ENCODE results near the gene HDAC11.

GRCh38 chr3:13507247-13507569 is 27.1 kb downstream of the HDAC11 start:
- no peak for TF ChIP-seq YY1 (IDR thresholded peaks at IDR 0.05; ENCODE audit: low read depth)
- no peak for TF ChIP-seq MAX (IDR thresholded peaks at IDR 0.05)
- no peak for TF ChIP-seq TEAD4 (IDR thresholded peaks at IDR 0.05)
- no peak for TF ChIP-seq CREB1 (IDR thresholded peaks at IDR 0.05; ENCODE audit: low read depth)
- TF ChIP-seq NFIC (IDR thresholded peaks at IDR 0.05), result no peak
- no peak for TF ChIP-seq RAD21 (IDR thresholded peaks at IDR 0.05; ENCODE audit: low read depth)
- no peak for TF ChIP-seq EGR1 (IDR thresholded peaks at IDR 0.05)
- TF ChIP-seq REST (IDR thresholded peaks at IDR 0.05; ENCODE audit: low read depth), result no peak
- no peak for TF ChIP-seq EP300 (IDR thresholded peaks at IDR 0.05; ENCODE audit: borderline replicate concordance)
- no peak for TF ChIP-seq TCF12 (IDR thresholded peaks at IDR 0.05; ENCODE audit: low read depth)
- no peak for TF ChIP-seq ZBTB7A (IDR thresholded peaks at IDR 0.05; ENCODE audit: low read depth)
- no peak for TF ChIP-seq CEBPB (IDR thresholded peaks at IDR 0.05)
- TF ChIP-seq TAF1 (IDR thresholded peaks at IDR 0.05; ENCODE audit: low read depth), result no peak
- TF ChIP-seq FOXM1 (IDR thresholded peaks at IDR 0.05; ENCODE audit: borderline replicate concordance, low read depth), result no peak
